ENCODE results near the gene TNIP3.

- TF ChIP-seq CTCF (IDR thresholded peaks at IDR 0.05) (no peak), POLR2A (IDR thresholded peaks at IDR 0.05) (no peak)
These were observed 15.5 kb downstream of the TNIP3 start for GRCh38 chr4:121148621-121149020.
